ENCODE results near the gene PPP3CA.

Gene PPP3CA

GRCh38 chr4:101065935-101066485 lies 281.3 kb downstream of the PPP3CA start:
- H3K23ac ChIP-seq (ENCODE audit: low read length), result no peak overlapping the region
- H2BK5ac ChIP-seq (ENCODE audit: low read depth, low read length, poor library complexity), result no peak overlapping the region
- no peak overlapping the region for H3K18ac ChIP-seq (ENCODE audit: low read length)
- no peaks in the 10 kb centered on the region for H3K4me1 ChIP-seq (ENCODE audit: control insufficient read depth in 1 of 2, insufficient read depth in 2 of 2, low read length in 2 of 2)
- no peaks in the 10 kb centered on the region for H3K9me3 ChIP-seq (ENCODE audit: insufficient read depth, low read depth, low read length)
- H2BK12ac ChIP-seq (ENCODE audit: low read length), result no peak overlapping the region
- DNase-seq, result no peak
- no peaks in the 10 kb centered on the region for H3K27me3 ChIP-seq (ENCODE audit: insufficient read depth, low read length)
- no peak overlapping the region for H4K91ac ChIP-seq (ENCODE audit: low read depth, low read length)
- no peaks in the 10 kb centered on the region for H3K79me2 ChIP-seq (ENCODE audit: control insufficient read depth, insufficient read depth, low read length, poor library complexity)
- no peaks in the 10 kb centered on the region for H3K79me1 ChIP-seq (ENCODE audit: low read length)
- H4K8ac ChIP-seq (ENCODE audit: low read depth, low read length), result no peak overlapping the region
- H2BK120ac ChIP-seq (ENCODE audit: insufficient read depth, low read length, poor library complexity), result no peak overlapping the region
- H3K9ac ChIP-seq (ENCODE audit: low read length), result no peak overlapping the region
- H3K14ac ChIP-seq (ENCODE audit: low read length), result no peak overlapping the region
- H3K4ac ChIP-seq (ENCODE audit: low read depth, low read length), result no peak overlapping the region
- no peaks in the 10 kb centered on the region for H3K36me3 ChIP-seq (ENCODE audit: control insufficient read depth in 1 of 2, insufficient read depth in 2 of 2, low read length in 2 of 2)
- H2AK5ac ChIP-seq (ENCODE audit: low read length), result no peak overlapping the region
- no peak overlapping the region for H3K27ac ChIP-seq (ENCODE audit: low read depth, low read length)
- H2AFZ ChIP-seq (ENCODE audit: insufficient read depth, low read length, poor library complexity), result no peak overlapping the region
- H4K12ac ChIP-seq (ENCODE audit: low read depth, low read length), result no peak overlapping the region
- no peak overlapping the region for H3K4me3 ChIP-seq (ENCODE audit: low read depth, low read length)
- H3K4me2 ChIP-seq (ENCODE audit: low read length), result no peak overlapping the region
- no CpG with 5 or more reads among the region's 1 CpG for WGBS (ENCODE audit: extremely low coverage, insufficient coverage, insufficient read length)

GRCh38 chr4:101065346-101065745 lies 282.0 kb downstream of the PPP3CA start:
- Histone ChIP-seq H3K36me3 (ENCODE audit: control insufficient read depth in 1 of 2, insufficient read depth in 2 of 2, low read length in 2 of 2) (no peaks in the 10 kb centered on the region), H3K9ac (ENCODE audit: low read length) (no peak overlapping the region), H2BK5ac (ENCODE audit: low read depth, low read length, poor library complexity) (no peak overlapping the region), H3K4me1 (ENCODE audit: control insufficient read depth in 1 of 2, insufficient read depth in 2 of 2, low read length in 2 of 2) (no peaks in the 10 kb centered on the region), H2BK120ac (ENCODE audit: insufficient read depth, low read length, poor library complexity) (no peak overlapping the region), H3K4ac (ENCODE audit: low read depth, low read length) (no peak overlapping the region), H3K14ac (ENCODE audit: low read length) (no peak overlapping the region), H3K23ac (ENCODE audit: low read length) (no peak overlapping the region), H3K4me3 (ENCODE audit: low read depth, low read length) (no peak overlapping the region), H3K79me2 (ENCODE audit: control insufficient read depth, insufficient read depth, low read length, poor library complexity) (no peaks in the 10 kb centered on the region), H4K8ac (ENCODE audit: low read depth, low read length) (no peak overlapping the region), H3K9me3 (ENCODE audit: insufficient read depth, low read depth, low read length) (no peaks in the 10 kb centered on the region), H4K12ac (ENCODE audit: low read depth, low read length) (no peak overlapping the region), H3K18ac (ENCODE audit: low read length) (no peak overlapping the region), H3K27me3 (ENCODE audit: insufficient read depth, low read length) (no peaks in the 10 kb centered on the region), H3K4me2 (ENCODE audit: low read length) (no peak overlapping the region), H4K91ac (ENCODE audit: low read depth, low read length) (no peak overlapping the region), H3K79me1 (ENCODE audit: low read length) (no peaks in the 10 kb centered on the region), H2AK5ac (ENCODE audit: low read length) (no peak overlapping the region), H2AFZ (ENCODE audit: insufficient read depth, low read length, poor library complexity) (no peak overlapping the region), H3K27ac (ENCODE audit: low read depth, low read length) (no peak overlapping the region), H2BK12ac (ENCODE audit: low read length) (no peak overlapping the region)
- peak in 1 of 2 donors; percentile 67 for DNase-seq
- WGBS (ENCODE audit: extremely low coverage, insufficient coverage, insufficient read length), result no CpG with 5 or more reads among the region's 1 CpG

- no peaks in the 10 kb centered on the region for H3K79me1 ChIP-seq (ENCODE audit: low read length)
- H4K8ac ChIP-seq (ENCODE audit: low read depth, low read length), result no peak overlapping the region
- no peaks in the 10 kb centered on the region for H3K9me3 ChIP-seq (ENCODE audit: insufficient read depth, low read depth, low read length)
- H4K91ac ChIP-seq (ENCODE audit: low read depth, low read length), result no peak overlapping the region
- no CpG with 5 or more reads among the region's 1 CpG for WGBS (ENCODE audit: extremely low coverage, insufficient coverage, insufficient read length)
- H3K36me3 ChIP-seq (ENCODE audit: control insufficient read depth in 1 of 2, insufficient read depth in 2 of 2, low read length in 2 of 2), result peaks cover 0 to 3% of the 10 kb centered on the region in 2 experiments
- H3K27me3 ChIP-seq (ENCODE audit: insufficient read depth, low read length), result no peaks in the 10 kb centered on the region
- no peaks in the 10 kb centered on the region for H3K4me1 ChIP-seq (ENCODE audit: control insufficient read depth in 1 of 2, insufficient read depth in 2 of 2, low read length in 2 of 2)
- H3K79me2 ChIP-seq (ENCODE audit: control insufficient read depth, insufficient read depth, low read length, poor library complexity), result no peaks in the 10 kb centered on the region
- no peak overlapping the region for H2BK120ac ChIP-seq (ENCODE audit: insufficient read depth, low read length, poor library complexity)
- H3K18ac ChIP-seq (ENCODE audit: low read length), result no peak overlapping the region
- no peak overlapping the region for H3K27ac ChIP-seq (ENCODE audit: low read depth, low read length)
- no peak overlapping the region for H3K14ac ChIP-seq (ENCODE audit: low read length)
- H2AFZ ChIP-seq (ENCODE audit: insufficient read depth, low read length, poor library complexity), result no peak overlapping the region
- no peak overlapping the region for H3K4me2 ChIP-seq (ENCODE audit: low read length)
- H2BK12ac ChIP-seq (ENCODE audit: low read length), result no peak overlapping the region
- no peak overlapping the region for H3K9ac ChIP-seq (ENCODE audit: low read length)
- H3K4me3 ChIP-seq (ENCODE audit: low read depth, low read length), result no peak overlapping the region
- H2BK5ac ChIP-seq (ENCODE audit: low read depth, low read length, poor library complexity), result no peak overlapping the region
- no peak overlapping the region for H2AK5ac ChIP-seq (ENCODE audit: low read length)
- no peak overlapping the region for H4K12ac ChIP-seq (ENCODE audit: low read depth, low read length)
- no peak overlapping the region for H3K23ac ChIP-seq (ENCODE audit: low read length)
- no peak overlapping the region for H3K4ac ChIP-seq (ENCODE audit: low read depth, low read length)
- no peak for DNase-seq
These were observed 282.7 kb downstream of the PPP3CA start for GRCh38 chr4:101064541-101065180.

- no CpG with 5 or more reads among the region's 2 CpGs for WGBS (ENCODE audit: extremely low coverage, insufficient coverage, insufficient read length)
- H3K27ac ChIP-seq (ENCODE audit: low read depth, low read length), result no peak overlapping the region
- H2AK5ac ChIP-seq (ENCODE audit: low read length), result no peak overlapping the region
- H4K12ac ChIP-seq (ENCODE audit: low read depth, low read length), result no peak overlapping the region
- H2BK12ac ChIP-seq (ENCODE audit: low read length), result no peak overlapping the region
- no peaks in the 10 kb centered on the region for H3K9me3 ChIP-seq (ENCODE audit: insufficient read depth, low read depth, low read length)
- H3K79me2 ChIP-seq (ENCODE audit: control insufficient read depth, insufficient read depth, low read length, poor library complexity), result no peaks in the 10 kb centered on the region
- no peak overlapping the region for H2AFZ ChIP-seq (ENCODE audit: insufficient read depth, low read length, poor library complexity)
- H3K27me3 ChIP-seq (ENCODE audit: insufficient read depth, low read length), result no peaks in the 10 kb centered on the region
- no peak overlapping the region for H2BK5ac ChIP-seq (ENCODE audit: low read depth, low read length, poor library complexity)
- no peak overlapping the region for H3K4me2 ChIP-seq (ENCODE audit: low read length)
- no peak overlapping the region for H3K18ac ChIP-seq (ENCODE audit: low read length)
- no peak for DNase-seq
- H3K4me3 ChIP-seq (ENCODE audit: low read depth, low read length), result no peak overlapping the region
- no peak overlapping the region for H3K9ac ChIP-seq (ENCODE audit: low read length)
- no peak overlapping the region for H4K91ac ChIP-seq (ENCODE audit: low read depth, low read length)
- no peaks in the 10 kb centered on the region for H3K79me1 ChIP-seq (ENCODE audit: low read length)
- no peak overlapping the region for H3K14ac ChIP-seq (ENCODE audit: low read length)
- no peak overlapping the region for H4K8ac ChIP-seq (ENCODE audit: low read depth, low read length)
- H3K4ac ChIP-seq (ENCODE audit: low read depth, low read length), result no peak overlapping the region
- peaks cover 0 to 3% of the 10 kb centered on the region in 2 experiments for H3K36me3 ChIP-seq (ENCODE audit: control insufficient read depth in 1 of 2, insufficient read depth in 2 of 2, low read length in 2 of 2)
- no peaks in the 10 kb centered on the region for H3K4me1 ChIP-seq (ENCODE audit: control insufficient read depth in 1 of 2, insufficient read depth in 2 of 2, low read length in 2 of 2)
- no peak overlapping the region for H2BK120ac ChIP-seq (ENCODE audit: insufficient read depth, low read length, poor library complexity)
- H3K23ac ChIP-seq (ENCODE audit: low read length), result no peak overlapping the region
These were observed 291.9 kb downstream of the PPP3CA start for GRCh38 chr4:101055392-101055791.
